Subcutaneous adipose tissue (tissue), 4 donors: ENCODE data around the gene BSND. TPM values are rescaled to one million over a fixed set of nuclear protein-coding genes. Genes with fewer than 3 reads are reported as not detected.

Source experiments
- total RNA-seq, 4 donors: library from RNA; depleted of rRNA; stranded (reverse); fragments of >200 nt; gene quantifications; one replicate each; pipeline ENCODE4 v1.1.0, GENCODE V29; 2016
- TF ChIP-seq, protein P1 (sequence below): fragments of 450-650 bp; IDR thresholded peaks from one replicate; pipeline ENCODE4 v1.5.1; 2016; ENCODE audit warnings: low read depth, mild to moderate bottlenecking, control low read depth, antibody characterized with exemption, moderate library complexity

BSND gene
- total RNA-seq, 4 donors from 2014 or later, result not detected

- TF ChIP-seq, protein P1, sequence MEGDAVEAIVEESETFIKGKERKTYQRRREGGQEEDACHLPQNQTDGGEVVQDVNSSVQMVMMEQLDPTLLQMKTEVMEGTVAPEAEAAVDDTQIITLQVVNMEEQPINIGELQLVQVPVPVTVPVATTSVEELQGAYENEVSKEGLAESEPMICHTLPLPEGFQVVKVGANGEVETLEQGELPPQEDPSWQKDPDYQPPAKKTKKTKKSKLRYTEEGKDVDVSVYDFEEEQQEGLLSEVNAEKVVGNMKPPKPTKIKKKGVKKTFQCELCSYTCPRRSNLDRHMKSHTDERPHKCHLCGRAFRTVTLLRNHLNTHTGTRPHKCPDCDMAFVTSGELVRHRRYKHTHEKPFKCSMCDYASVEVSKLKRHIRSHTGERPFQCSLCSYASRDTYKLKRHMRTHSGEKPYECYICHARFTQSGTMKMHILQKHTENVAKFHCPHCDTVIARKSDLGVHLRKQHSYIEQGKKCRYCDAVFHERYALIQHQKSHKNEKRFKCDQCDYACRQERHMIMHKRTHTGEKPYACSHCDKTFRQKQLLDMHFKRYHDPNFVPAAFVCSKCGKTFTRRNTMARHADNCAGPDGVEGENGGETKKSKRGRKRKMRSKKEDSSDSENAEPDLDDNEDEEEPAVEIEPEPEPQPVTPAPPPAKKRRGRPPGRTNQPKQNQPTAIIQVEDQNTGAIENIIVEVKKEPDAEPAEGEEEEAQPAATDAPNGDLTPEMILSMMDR, result no peak
Measured at GRCh38 chr1:55010194-55010886, 11.6 kb downstream of the BSND start.

DNA sequence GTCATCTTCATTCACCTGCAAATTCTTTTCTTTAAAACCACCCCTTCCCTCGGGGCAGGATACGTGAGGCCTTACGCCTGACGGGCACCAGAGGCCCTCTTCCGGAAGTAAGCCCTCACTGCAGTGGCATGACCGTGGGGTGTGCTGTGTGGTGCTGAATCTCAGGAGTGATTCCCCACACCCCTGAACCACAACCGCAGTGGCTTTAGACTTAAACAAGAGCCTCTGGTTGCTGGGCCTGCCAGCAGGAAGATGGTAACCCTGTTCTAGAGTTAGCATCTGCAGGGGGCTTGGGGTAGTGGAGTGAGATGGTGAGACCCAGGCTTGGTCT, 12.1 kb downstream of the BSND start:
- TF ChIP-seq, protein P1, result no peak

GRCh38 chr1:55012661-55013060, 13.9 kb downstream of the BSND start:
- TF ChIP-seq, protein P1, result no peak

- TF ChIP-seq, protein P1, result no peak
Measured at GRCh38 chr1:55015123-55015522, 16.4 kb downstream of the BSND start.

GRCh38 chr1:55015731-55016620, 17.2 kb downstream of the BSND start:
- TF ChIP-seq, protein P1, result no peak

DNA sequence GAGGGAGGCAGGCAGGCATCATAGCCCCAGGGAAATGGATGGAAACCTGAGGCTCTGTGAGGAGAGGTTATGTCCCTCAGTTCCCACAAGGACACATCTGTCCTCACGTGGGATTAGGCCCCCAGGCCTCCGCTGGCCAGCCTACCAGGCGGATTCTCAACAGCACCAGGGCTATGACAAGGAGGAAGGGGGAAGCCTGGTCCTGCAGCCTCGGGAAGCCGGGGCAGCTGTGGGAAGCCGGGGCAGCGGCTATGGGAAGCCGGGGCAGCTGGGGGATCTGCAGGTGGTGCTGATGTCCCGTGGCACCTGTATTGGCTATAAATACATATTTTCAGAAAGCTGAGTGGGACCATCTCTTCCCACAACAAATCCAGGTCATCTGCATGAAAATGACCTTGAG, 19.7 kb downstream of the BSND start:
- TF ChIP-seq, protein P1, result no peak

DNA sequence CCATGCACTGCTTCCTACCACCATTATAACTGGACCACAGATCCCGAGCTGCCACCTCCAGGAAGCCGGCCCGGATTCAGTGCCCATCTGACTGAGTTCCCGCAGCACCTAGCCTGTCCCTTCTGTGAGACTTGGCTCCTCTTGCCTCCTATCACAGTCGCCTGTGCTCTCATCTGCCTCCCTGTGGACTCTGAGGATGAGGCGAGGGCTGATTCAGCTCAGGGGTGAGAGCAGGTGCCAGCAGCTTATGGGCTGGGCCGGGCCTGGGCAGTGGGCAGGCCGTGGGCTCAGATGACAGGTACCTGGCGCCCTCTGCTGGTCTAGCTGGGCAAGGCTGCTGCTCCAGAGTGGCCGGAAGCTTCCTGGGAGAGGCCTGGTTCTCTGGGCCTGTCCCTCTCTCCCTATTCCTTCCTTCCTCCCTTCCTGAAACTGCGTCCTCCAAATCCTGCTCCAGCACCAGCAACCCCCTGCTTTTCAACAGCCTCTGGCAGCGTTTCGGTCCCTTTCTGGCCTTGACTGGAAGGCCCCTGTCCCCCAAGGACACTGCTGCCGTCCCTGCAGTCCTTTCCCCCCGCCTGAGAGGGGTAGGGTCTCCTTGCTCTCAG, 23.3 kb downstream of the BSND start:
- TF ChIP-seq, protein P1, result no peak
